ENCODE measurements around the gene ACKR3. TPM values are rescaled to one million over a fixed set of nuclear protein-coding genes. Genes with fewer than 3 reads are reported as not detected.

The ACKR3 gene
- total and polyA plus RNA-seq, 4 experiments from 2014 or later, result 3.7 to 4.5 (median 4.2) TPM

DNA sequence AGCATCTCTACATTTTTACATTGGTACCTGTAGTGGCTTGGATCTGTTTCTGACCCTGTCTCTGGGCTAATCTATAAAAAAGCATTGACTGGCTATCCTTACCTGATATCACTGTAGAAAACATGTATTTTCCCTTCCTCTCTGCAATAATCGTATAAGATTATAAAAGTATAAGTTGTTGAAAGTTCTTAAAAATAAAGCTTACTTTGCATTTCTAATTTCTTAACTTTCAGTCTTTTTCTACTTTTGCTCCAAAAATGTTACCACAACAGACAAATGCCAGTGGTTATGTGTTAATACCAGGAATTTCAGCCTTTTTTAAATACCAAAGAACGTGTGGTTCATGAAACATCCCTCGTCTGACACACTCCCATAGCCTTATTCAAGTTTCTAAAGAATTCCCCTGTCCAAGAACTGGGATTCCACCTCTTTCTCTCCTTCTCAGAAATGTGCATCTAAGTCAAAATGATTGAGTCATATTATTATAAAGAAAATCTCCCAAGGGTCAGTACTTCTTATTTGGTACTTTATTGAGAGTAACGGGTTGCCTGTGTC is 28.5 kb upstream of the ACKR3 start:
- Histone ChIP-seq H3K27ac (ENCODE audit: low read depth, low read length) (no peak overlapping the region), H3K4me3 (ENCODE audit: low read length in 2 of 2) (no peak overlapping the region), H3K4me1 (ENCODE audit: insufficient read depth, low read length) (peaks cover 62% of the 10 kb centered on the region), H3K36me3 (ENCODE audit: insufficient read depth, low read length) (no peaks in the 10 kb centered on the region), H3K9me3 (ENCODE audit: control insufficient read depth in 1 of 2, low read length in 2 of 2) (no peaks in the 10 kb centered on the region), H3K27me3 (ENCODE audit: insufficient read depth, low read length) (no peaks in the 10 kb centered on the region)
- Mint-ChIP-seq H3K4me3 (peak overlapping the region in 5 of 8 donors; percentile 5 to 45 (median 29)), H3K27me3 (no peaks in the 10 kb centered on the region), H3K27ac (peak overlapping the region in 6 of 7 donors; percentile 17 to 85 (median 48)), H3K4me1 (peaks cover 66 to 95% (median 79%) of the 10 kb centered on the region in 4 donors), H3K36me3 (peaks cover 35 to 46% of the 10 kb centered on the region in 2 donors), H3K9me3 (no peaks in the 10 kb centered on the region)
- DNase-seq, result no peak
- POLR2A ChIA-PET (ENCODE audit: partially characterized antibody), result no interaction called here
- intact Hi-C loops (cut with micrococcal nuclease), result no loop called here
- CTCF ChIA-PET (ENCODE audit: partially characterized antibody), result no interaction called here

- ChIA-PET POLR2A (ENCODE audit: partially characterized antibody) (interaction anchor here (1.0 kb wide), 1 partner anchor 8 kb away, joined by 3 read pairs; no protein-coding TSS in a partner anchor), CTCF (ENCODE audit: partially characterized antibody) (interaction anchor here (1.3 kb wide), 1 partner anchor 31 kb away, joined by 8 read pairs; no protein-coding TSS in a partner anchor)
- no peak for DNase-seq
- Mint-ChIP-seq H3K27me3 (no peaks in the 10 kb centered on the region), H3K4me1 (peaks cover 82 to 97% (median 90%) of the 10 kb centered on the region in 4 donors), H3K27ac (peak overlapping the region; percentile 81 to 94 (median 84)), H3K4me3 (peak overlapping the region in 3 of 8 donors; percentile 5 to 77 (median 74)), H3K9me3 (no peaks in the 10 kb centered on the region), H3K36me3 (peaks cover 35 to 38% of the 10 kb centered on the region in 2 donors)
- intact Hi-C loops (cut with micrococcal nuclease), result no loop called here
- Histone ChIP-seq H3K9me3 (ENCODE audit: control insufficient read depth in 1 of 2, low read length in 2 of 2) (no peaks in the 10 kb centered on the region), H3K36me3 (ENCODE audit: insufficient read depth, low read length) (no peaks in the 10 kb centered on the region), H3K27ac (ENCODE audit: low read depth, low read length) (no peak overlapping the region), H3K4me3 (ENCODE audit: low read length in 2 of 2) (no peak overlapping the region), H3K27me3 (ENCODE audit: insufficient read depth, low read length) (no peaks in the 10 kb centered on the region), H3K4me1 (ENCODE audit: insufficient read depth, low read length) (peaks cover 79% of the 10 kb centered on the region)
These were observed 25.3 kb upstream of the ACKR3 start for GRCh38 chr2:236544362-236544761.

GRCh38 chr2:236545248-236545658 is 24.4 kb upstream of the ACKR3 start:
- peaks cover 79 to 97% (median 88%) of the 10 kb centered on the region in 4 donors for H3K4me1 Mint-ChIP-seq
- ChIA-PET POLR2A (ENCODE audit: partially characterized antibody) (interaction anchor here (2.3 to 7.3 kb wide), 5 partner anchors 9 to 540 kb away, joined by 7 to 93 read pairs (median 17); partner anchors contain the start of genes ACKR3 and COPS8), CTCF (ENCODE audit: partially characterized antibody) (interaction anchor here (1.4 to 2.8 kb wide), 2 partner anchors 8 to 32 kb away, joined by 7 to 41 read pairs; no protein-coding TSS in a partner anchor)
- H3K27me3 Mint-ChIP-seq, result no peaks in the 10 kb centered on the region
- Histone ChIP-seq H3K27ac (ENCODE audit: low read depth, low read length) (peak overlapping the region; percentile 13), H3K36me3 (ENCODE audit: insufficient read depth, low read length) (no peaks in the 10 kb centered on the region), H3K27me3 (ENCODE audit: insufficient read depth, low read length) (no peaks in the 10 kb centered on the region), H3K4me1 (ENCODE audit: insufficient read depth, low read length) (peaks cover 79% of the 10 kb centered on the region), H3K9me3 (ENCODE audit: control insufficient read depth in 1 of 2, low read length in 2 of 2) (no peaks in the 10 kb centered on the region), H3K4me3 (ENCODE audit: low read length in 2 of 2) (no peak overlapping the region)
- H3K27ac Mint-ChIP-seq, result peak overlapping the region; percentile 81 to 95 (median 86)
- peak overlapping the region in 6 of 8 donors; percentile 41 to 79 (median 76) for H3K4me3 Mint-ChIP-seq
- H3K36me3 Mint-ChIP-seq, result peaks cover 29 to 31% of the 10 kb centered on the region in 2 donors
- intact Hi-C loops (cut with micrococcal nuclease), result no loop called here
- H3K9me3 Mint-ChIP-seq, result no peaks in the 10 kb centered on the region
- no peak for DNase-seq

GRCh38 chr2:236545814-236546480 is 23.7 kb upstream of the ACKR3 start:
- peak overlapping the region; percentile 57 for H3K27ac ChIP-seq (ENCODE audit: low read depth, low read length)
- H3K9me3 ChIP-seq (ENCODE audit: control insufficient read depth in 1 of 2, low read length in 2 of 2), result no peaks in the 10 kb centered on the region
- ChIA-PET CTCF (ENCODE audit: partially characterized antibody) (interaction anchor here (1.0 to 2.8 kb wide), 4 partner anchors 9 to 32 kb away, joined by 4 to 41 read pairs (median 12); partner anchors contain the start of gene ACKR3), POLR2A (ENCODE audit: partially characterized antibody) (interaction anchor here (2.3 to 7.3 kb wide), 5 partner anchors 9 to 540 kb away, joined by 7 to 93 read pairs (median 17); partner anchors contain the start of genes ACKR3 and COPS8)
- intact Hi-C loops (cut with micrococcal nuclease), result loop anchor here (1.0 to 2.0 kb wide), 2 partner anchors 9 to 23 kb away; partner anchors contain the start of gene ACKR3
- H3K4me1 Mint-ChIP-seq, result peaks cover 79 to 97% (median 89%) of the 10 kb centered on the region in 4 donors
- peak overlapping the region; percentile 81 to 96 (median 86) for H3K27ac Mint-ChIP-seq
- no peaks in the 10 kb centered on the region for H3K9me3 Mint-ChIP-seq
- H3K27me3 ChIP-seq (ENCODE audit: insufficient read depth, low read length), result no peaks in the 10 kb centered on the region
- peak overlapping the region; percentile 49 to 79 (median 73) for H3K4me3 Mint-ChIP-seq
- peaks cover 26 to 27% of the 10 kb centered on the region in 2 donors for H3K36me3 Mint-ChIP-seq
- no peaks in the 10 kb centered on the region for H3K27me3 Mint-ChIP-seq
- peaks cover 80% of the 10 kb centered on the region for H3K4me1 ChIP-seq (ENCODE audit: insufficient read depth, low read length)
- no peaks in the 10 kb centered on the region for H3K36me3 ChIP-seq (ENCODE audit: insufficient read depth, low read length)
- DNase-seq, result peak in 4 of 5 donors; percentile 20 to 32 (median 26)
- H3K4me3 ChIP-seq (ENCODE audit: low read length in 2 of 2), result no peak overlapping the region

GRCh38 chr2:236546561-236547002 is 23.0 kb upstream of the ACKR3 start:
- Mint-ChIP-seq H3K27me3 (no peaks in the 10 kb centered on the region), H3K9me3 (no peaks in the 10 kb centered on the region), H3K36me3 (peaks cover 20 to 21% of the 10 kb centered on the region in 2 donors), H3K4me1 (peaks cover 77 to 97% (median 88%) of the 10 kb centered on the region in 4 donors), H3K4me3 (peak overlapping the region in 7 of 8 donors; percentile 49 to 79 (median 74)), H3K27ac (peak overlapping the region; percentile 81 to 96 (median 86))
- CTCF ChIA-PET (ENCODE audit: partially characterized antibody), result interaction anchor here (0.7 to 2.8 kb wide), 6 partner anchors 8 to 33 kb away, joined by 3 to 41 read pairs (median 6); partner anchors contain the start of gene ACKR3
- no peaks in the 10 kb centered on the region for H3K36me3 ChIP-seq (ENCODE audit: insufficient read depth, low read length)
- POLR2A ChIA-PET (ENCODE audit: partially characterized antibody), result interaction anchor here (2.3 to 7.3 kb wide), 5 partner anchors 8 to 539 kb away, joined by 7 to 93 read pairs (median 17); partner anchors contain the start of genes ACKR3 and COPS8
- no peaks in the 10 kb centered on the region for H3K27me3 ChIP-seq (ENCODE audit: insufficient read depth, low read length)
- intact Hi-C loops (cut with micrococcal nuclease), result loop anchor here (1.0 to 2.0 kb wide), 2 partner anchors 9 to 22 kb away; partner anchors contain the start of gene ACKR3
- peaks cover 81% of the 10 kb centered on the region for H3K4me1 ChIP-seq (ENCODE audit: insufficient read depth, low read length)
- DNase-seq, result peak; percentile 24 to 47 (median 39)
- no peaks in the 10 kb centered on the region for H3K9me3 ChIP-seq (ENCODE audit: control insufficient read depth in 1 of 2, low read length in 2 of 2)
- peak overlapping the region in 1 of 2 donors; percentile 27 for H3K4me3 ChIP-seq (ENCODE audit: low read length in 2 of 2)
- peak overlapping the region; percentile 57 for H3K27ac ChIP-seq (ENCODE audit: low read depth, low read length)

- Histone ChIP-seq H3K4me3 (ENCODE audit: low read length in 2 of 2) (no peak overlapping the region), H3K4me1 (ENCODE audit: insufficient read depth, low read length) (peaks cover 87% of the 10 kb centered on the region), H3K27me3 (ENCODE audit: insufficient read depth, low read length) (no peaks in the 10 kb centered on the region), H3K36me3 (ENCODE audit: insufficient read depth, low read length) (no peaks in the 10 kb centered on the region), H3K27ac (ENCODE audit: low read depth, low read length) (peak overlapping the region; percentile 57), H3K9me3 (ENCODE audit: control insufficient read depth in 1 of 2, low read length in 2 of 2) (no peaks in the 10 kb centered on the region)
- H3K4me1 Mint-ChIP-seq, result peaks cover 79 to 97% (median 87%) of the 10 kb centered on the region in 4 donors
- peaks cover 8 to 11% of the 10 kb centered on the region in 2 donors for H3K36me3 Mint-ChIP-seq
- ChIA-PET CTCF (ENCODE audit: partially characterized antibody) (interaction anchor here (1.0 to 4.0 kb wide), 6 partner anchors 9 to 34 kb away, joined by 3 to 41 read pairs (median 12); partner anchors contain the start of gene ACKR3), POLR2A (ENCODE audit: partially characterized antibody) (interaction anchor here (2.3 to 7.3 kb wide), 4 partner anchors 11 to 538 kb away, joined by 7 to 93 read pairs (median 20); partner anchors contain the start of genes ACKR3 and COPS8)
- H3K27ac Mint-ChIP-seq, result peak overlapping the region; percentile 81 to 96 (median 91)
- no peak for DNase-seq
- intact Hi-C loops (cut with micrococcal nuclease), result loop anchor here (2.0 kb wide), 1 partner anchor 21 kb away; the partner anchor contains the start of gene ACKR3
- peak overlapping the region in 7 of 8 donors; percentile 10 to 77 (median 62) for H3K4me3 Mint-ChIP-seq
- H3K27me3 Mint-ChIP-seq, result no peaks in the 10 kb centered on the region
- H3K9me3 Mint-ChIP-seq, result no peaks in the 10 kb centered on the region
These were observed 21.9 kb upstream of the ACKR3 start for GRCh38 chr2:236547725-236548124.

Measured in CD4-positive, alpha-beta memory T cell (primary cell).